K562 (cell line): ENCODE data around the gene IFT172. TPM values are rescaled to one million over a fixed set of nuclear protein-coding genes. Genes with fewer than 3 reads are reported as not detected.

Source experiments
- ATAC-seq: fragments of 200-7000 bp; cut with Tn5 transposase; 3 replicates; pipeline ENCODE4 v1.9.1; 2020; ENCODE audit warnings: moderate library complexity
- BruUV-seq: library from RNA; stranded (reverse); fragments of 400-500 nt; replicated peaks from 2 replicates; lab custom pipeline; 2021; lab: Mats Ljungman, UMichigan
- CTCF ChIA-PET: fragments of 300-600 bp; formaldehyde crosslinking; extraction: SDS; loops from one replicate; lab custom pipeline; 2021; ENCODE audit warnings: low intra/inter-chr PET ratio; lab: Yijun Ruan, JAX
- POLR2A ChIA-PET: fragments of 300-600, 350-650 bp; sonication (Branson Sonifier 250); formaldehyde crosslinking; extraction: SDS; loops from one replicate; lab custom pipeline; 2021; ENCODE audit warnings: antibody characterized with exemption, inconsistent platforms; lab: Yijun Ruan, JAX
- DNase-seq, 4 experiments: peaks; one replicate each; pipeline versions ENCODE4 v3.0.0 to v3.0.0-alpha.2; 2011 to 2018; ENCODE audit warnings: low spot score in 3 of 4, mixed read lengths in 3 of 4; ENCODE audit errors: extremely low read depth in 1 of 4
- FAIRE-seq: peaks from 2 replicates; lab custom pipeline; 2011; peaks lifted over from hg19 to GRCh38; lab: Jason Lieb, UNC
- H2AFZ ChIP-seq: 2 replicates; pipeline ENCODE4 v1.6.0; 2011; ENCODE audit warnings: low read depth, low read length, control low read depth, inconsistent platforms
- H3K27ac ChIP-seq: fragments of 200-600 bp; 3 replicates; pipeline ENCODE4 v1.8.0; 2011; ENCODE audit warnings: low read depth, mild to moderate bottlenecking, control low read depth, inconsistent platforms, low read length, moderate library complexity, mixed read lengths; ENCODE audit errors: extremely low read depth
- H3K27me3 ChIP-seq, 2 experiments: fragments of 300-600 bp in 1 of 2; 2 replicates in 1 of 2; 3 replicates in 1 of 2; pipeline versions ENCODE4 v1.6.0 to v1.8.0; 2011; ENCODE audit warnings: inconsistent platforms in 2 of 2, low read length in 2 of 2, mild to moderate bottlenecking in 1 of 2, mixed read lengths in 1 of 2, moderate library complexity in 1 of 2; ENCODE audit not compliant: control insufficient read depth in 2 of 2, insufficient read depth in 2 of 2
- H3K36me3 ChIP-seq: fragments of 300-600 bp; 3 replicates; pipeline ENCODE4 v1.8.0; 2011; ENCODE audit warnings: mild to moderate bottlenecking, low read length, inconsistent platforms; ENCODE audit not compliant: control insufficient read depth, insufficient read depth
- H3K4me1 ChIP-seq, 2 experiments: fragments of 200-600 bp in 1 of 2; replicated peaks in 1 of 2; 2 replicates in 1 of 2; 3 replicates in 1 of 2; pipeline versions ENCODE4 v1.5.1 to v1.8.0; 2011; ENCODE audit warnings: inconsistent platforms in 2 of 2, low read length in 2 of 2, mild to moderate bottlenecking in 1 of 2, mixed read lengths in 1 of 2, moderate library complexity in 1 of 2; ENCODE audit not compliant: control insufficient read depth in 2 of 2, insufficient read depth in 2 of 2
- H3K4me2 ChIP-seq: 2 replicates; pipeline ENCODE4 v1.6.1; 2011; ENCODE audit warnings: low read length, control low read depth, inconsistent platforms, mixed read lengths; ENCODE audit not compliant: insufficient read depth
- H3K4me3 ChIP-seq: fragments of 200-600 bp; sonication (generic), shearing (Covaris generic); 2 replicates; pipeline ENCODE4 v1.5.1; 2016; ENCODE audit warnings: control low read depth, inconsistent platforms
- H3K79me2 ChIP-seq: fragments of 200-600 bp; 3 replicates; pipeline ENCODE4 v1.8.0; 2011; ENCODE audit warnings: low read length, inconsistent platforms; ENCODE audit not compliant: control insufficient read depth, insufficient read depth
- H3K9ac ChIP-seq, 2 experiments: 2 replicates each; pipeline versions ENCODE4 v1.6.0 to v1.6.1; 2011; ENCODE audit warnings: low read depth in 2 of 2, low read length in 2 of 2, control low read depth in 1 of 2, inconsistent platforms in 1 of 2, mild to moderate bottlenecking in 1 of 2, mixed read lengths in 1 of 2; ENCODE audit not compliant: insufficient read depth in 1 of 2
- H3K9me1 ChIP-seq: one replicate; pipeline ENCODE4 v1.6.0; 2011; ENCODE audit warnings: inconsistent platforms, mild to moderate bottlenecking, low read length, moderate library complexity; ENCODE audit not compliant: control insufficient read depth, insufficient read depth
- H3K9me3 ChIP-seq: replicated peaks from 2 replicates; pipeline ENCODE4 v1.5.1; 2011; ENCODE audit warnings: low read depth, low read length, inconsistent platforms; ENCODE audit not compliant: control insufficient read depth, insufficient read depth
- H4K20me1 ChIP-seq: replicated peaks from 2 replicates; pipeline ENCODE4 v1.6.1; 2011; ENCODE audit warnings: low read length, inconsistent platforms, mixed read lengths; ENCODE audit not compliant: control insufficient read depth, insufficient read depth
- FOXP1 ChIP-seq: sonication (generic); formaldehyde crosslinking; IDR thresholded peaks from 2 replicates; pipeline ENCODE4 v1.8.0; 2022; ENCODE audit warnings: mild to moderate bottlenecking, missing genetic modification reagents
- TBL1XR1 ChIP-seq, 2 experiments: IDR thresholded peaks; 2 replicates each; pipeline ENCODE4 v1.6.1; 2012; ENCODE audit warnings: improper control_type of control experiment in 2 of 2, low read length in 2 of 2, mild to moderate bottlenecking in 1 of 2
- ZNF316 ChIP-seq: fragments of 450-650 bp; IDR thresholded peaks from 2 replicates; pipeline ENCODE4 v1.6.1; 2016
- WGBS: fragments of 100-300 bp; shearing (Covaris generic); methylation state at CpG from one replicate; pipeline ENCODE4 v1.1.6; 2016; ENCODE audit warnings: low coverage, mixed read lengths; ENCODE audit not compliant: insufficient coverage; ENCODE audit errors: missing lambda C conversion rate; 5-methylcytosine and 5-hydroxymethylcytosine counted together
- in situ Hi-C: fragments of 300-500 bp; cut with MboI; formaldehyde crosslinking; loops from 4 replicates; pipeline ENCODE4 v1.15.0; 2018; ENCODE audit warnings: inconsistent platforms, mixed read lengths
- intact Hi-C: fragments of 100-400 bp; cut with micrococcal nuclease; formaldehyde crosslinking; loops from 2 replicates; pipeline ENCODE4 v1.14.2; 2022
- polyA plus RNA-seq, 8 experiments: library from polyadenylated mRNA; depleted of rRNA in 4 of 8; stranded (reverse) in 5 of 8; unstranded in 3 of 8; fragments of >200 nt; fragmentation: Nextera tagmentation in 2 of 8; fragmentation: Illumina TruSeq in 1 of 8; extraction: Ambion mirVana in 2 of 8; extraction: Trizol in 1 of 8; gene quantifications; 2 replicates each; pipeline versions ENCODE4 v1.2.1 to v1.2.3, GENCODE V29; 2011 to 2014; ENCODE audit warnings: inconsistent platforms in 1 of 8, missing spikeins in 1 of 8
- total RNA-seq, 7 experiments: library from RNA; depleted of rRNA in 6 of 7; stranded (reverse); fragments of >200 nt in 6 of 7; fragmentation: Illumina TruSeq in 2 of 7; extraction: Trizol in 2 of 7; gene quantifications; 2 replicates each; pipeline versions ENCODE4 v1.2.1 to v1.2.3, GENCODE V29; 2011 to 2021; ENCODE audit warnings: low replicate concordance in 1 of 7

The IFT172 gene
- total and polyA plus RNA-seq, 9 of the 15 experiments (the other 6 are each of a cell fraction or from before 2014, with no cell fraction given), result 5.6 to 19.1 (median 13.5) TPM

- ATAC-seq (no peak), DNase-seq (no peak), FAIRE-seq (no peak)
- no peaks in the 10 kb centered on the region for H3K9me3 ChIP-seq
- CTCF ChIA-PET, result no interaction called here
- no peak overlapping the region for H3K9ac ChIP-seq
- POLR2A ChIA-PET, result interaction anchor here (0.6 kb wide), 1 partner anchor 271 kb away, joined by 4 read pairs; no protein-coding TSS in a partner anchor
- TF ChIP-seq TBL1XR1 (IDR thresholded peaks at IDR 0.05; ENCODE audit: low read length in 2 of 2) (no peak), FOXP1 (CRISPR knock-in tag) (no peak), ZNF316 (peak; percentile 46; the same call in 1 of the 2 replicates)
- BruUV-seq, result no TSS peak
- peaks cover 6 to 20% of the 10 kb centered on the region in 2 experiments; a peak in 4 of 5 replicates for H3K4me1 ChIP-seq
- no peak overlapping the region for H3K4me2 ChIP-seq
- H3K36me3 ChIP-seq, result peaks cover 1% of the 10 kb centered on the region; the same call in 1 of the 3 replicates
- no peaks in the 10 kb centered on the region for H4K20me1 ChIP-seq
- no peaks in the 10 kb centered on the region for H3K27me3 ChIP-seq
- no peak overlapping the region for H3K27ac ChIP-seq
- H2AFZ ChIP-seq, result peak overlapping the region; percentile 27
- peaks cover 21% of the 10 kb centered on the region for H3K79me2 ChIP-seq
- no peaks in the 10 kb centered on the region for H3K9me1 ChIP-seq
- in situ Hi-C loops, result no loop called here
- intact Hi-C loops, result no loop called here
- 71% methylated on average over 9 of the region's 9 CpGs for WGBS
- no peak overlapping the region for H3K4me3 ChIP-seq
These were observed 77.0 kb downstream of the IFT172 start for GRCh38 chr2:27412419-27413152.
